HCT116 (cell line): ENCODE measurements around the gene KDM1B.

Experiments
- ATF3 ChIP-seq: IDR thresholded peaks from 2 replicates; pipeline ENCODE4 v1.6.1; 2012
- CEBPB ChIP-seq: IDR thresholded peaks from 2 replicates; pipeline ENCODE4 v1.6.1; 2012; ENCODE audit warnings: low read depth
- CTCF ChIP-seq, 3 experiments: fragments of 200-600 bp in 1 of 3; sonication (generic) in 1 of 3; IDR thresholded peaks in 2 of 3; conservative IDR thresholded peaks in 1 of 3; 2 replicates each; pipeline ENCODE4 v1.5.1; 2012 to 2017; ENCODE audit warnings: low read depth in 2 of 3, low read length in 2 of 3, antibody characterized with exemption in 1 of 3, borderline replicate concordance in 1 of 3, control low read depth in 1 of 3, mild to moderate bottlenecking in 1 of 3, mixed read lengths in 1 of 3, mixed run types in 1 of 3, moderate library complexity in 1 of 3; ENCODE audit not compliant: insufficient read depth in 1 of 3
- EGR1 ChIP-seq: IDR thresholded peaks from 2 replicates; pipeline ENCODE4 v1.6.1; 2012; ENCODE audit warnings: low read depth
- ZFX ChIP-seq: fragments of 450-650 bp; IDR thresholded peaks from 2 replicates; pipeline ENCODE4 v1.6.1; 2017
- ZNF274 ChIP-seq: fragments of 200-500 bp; sonication (Bioruptor generic); IDR thresholded peaks from 2 replicates; pipeline ENCODE4 v1.6.1; 2014; ENCODE audit warnings: mild to moderate bottlenecking, low read depth, low read length, inconsistent platforms

GRCh38 chr6:18126121-18126520, 29.1 kb upstream of the KDM1B start:
- TF ChIP-seq EGR1 (no peak), ZNF274 (no peak), CTCF (IDR thresholded peaks at IDR 0.05 in 2 of 3, conservative IDR thresholded peaks at IDR 0.05 in 1 of 3; ENCODE audit: borderline replicate concordance in 1 of 3, insufficient read depth in 1 of 3, low read depth in 2 of 3, low read length in 2 of 3) (no peak), ZFX (no peak), CEBPB (no peak), ATF3 (no peak)
